SJSA1 (cell line): Measurements from ENCODE around the gene DNMBP. TPM values are rescaled to one million over a fixed set of nuclear protein-coding genes. Genes with fewer than 3 reads are reported as not detected.

ENCODE experiments used
- DNase-seq, 2 experiments: peaks; one replicate each; pipeline ENCODE4 v3.0.0-alpha.2; 2015 to 2020; ENCODE audit warnings: low spot score in 2 of 2, low read depth in 1 of 2
- H3K27ac ChIP-seq: fragments of 250-450 bp; sonication (Bioruptor Pico); 2 replicates; pipeline ENCODE4 v1.5.1; 2020; ENCODE audit warnings: mild to moderate bottlenecking, moderate library complexity
- H3K27me3 ChIP-seq: fragments of 250-450 bp; sonication (Bioruptor Pico); replicated peaks from 2 replicates; pipeline ENCODE4 v1.5.1; 2020; ENCODE audit warnings: mild to moderate bottlenecking, moderate library complexity
- H3K36me3 ChIP-seq: fragments of 250-450 bp; sonication (Bioruptor Pico); 2 replicates; pipeline ENCODE4 v1.5.1; 2020; ENCODE audit warnings: mild to moderate bottlenecking
- H3K4me1 ChIP-seq: fragments of 250-450 bp; sonication (Bioruptor Pico); replicated peaks from 2 replicates; pipeline ENCODE4 v1.6.1; 2021; ENCODE audit warnings: mild to moderate bottlenecking
- H3K4me3 ChIP-seq: fragments of 250-450 bp; sonication (Bioruptor Pico); 2 replicates; pipeline ENCODE4 v1.5.1; 2020; ENCODE audit warnings: mild to moderate bottlenecking
- H3K9me3 ChIP-seq: fragments of 250-450 bp; sonication (Bioruptor Pico); replicated peaks from 2 replicates; pipeline ENCODE4 v1.5.1; 2020; ENCODE audit warnings: mild to moderate bottlenecking
- total RNA-seq: library from RNA; depleted of rRNA; stranded (reverse); fragments of >200 nt; shearing (Covaris generic); gene quantifications from 2 replicates; pipeline ENCODE4 v1.2.3, GENCODE V29; 2014

DNMBP gene
- total RNA-seq, 1 experiment from 2014 or later, result 11.0 TPM

- no peaks in the 10 kb centered on the region for H3K9me3 ChIP-seq
- peak in 1 of 2 experiments; percentile 6 for DNase-seq
- H3K27ac ChIP-seq, result no peak overlapping the region
- peak overlapping the region; percentile 78 for H3K4me3 ChIP-seq
- H3K27me3 ChIP-seq, result no peaks in the 10 kb centered on the region
- peaks cover 5% of the 10 kb centered on the region for H3K36me3 ChIP-seq
- peaks cover 61% of the 10 kb centered on the region for H3K4me1 ChIP-seq
These were observed 1.6 kb downstream of the DNMBP start for GRCh38 chr10:100008142-100008522.

- no peak for DNase-seq
- H3K27ac ChIP-seq, result no peak overlapping the region; the same call in 1 of the 2 replicates
- H3K4me1 ChIP-seq, result peaks cover 64% of the 10 kb centered on the region
- peaks cover 5% of the 10 kb centered on the region for H3K36me3 ChIP-seq
- no peaks in the 10 kb centered on the region for H3K9me3 ChIP-seq
- no peak overlapping the region for H3K4me3 ChIP-seq
- no peaks in the 10 kb centered on the region for H3K27me3 ChIP-seq
These were observed 2.3 kb downstream of the DNMBP start for GRCh38 chr10:100007231-100008141.

- Histone ChIP-seq H3K27me3 (no peaks in the 10 kb centered on the region), H3K9me3 (no peaks in the 10 kb centered on the region), H3K36me3 (peaks cover 5% of the 10 kb centered on the region), H3K27ac (peak overlapping the region; percentile 91), H3K4me3 (peak overlapping the region; percentile 11), H3K4me1 (peaks cover 64% of the 10 kb centered on the region)
- peak; percentile 79 to 89 for DNase-seq
These were observed 3.4 kb downstream of the DNMBP start for GRCh38 chr10:100006243-100006886.

- Histone ChIP-seq H3K36me3 (peaks cover 5% of the 10 kb centered on the region), H3K4me3 (no peak overlapping the region), H3K9me3 (no peaks in the 10 kb centered on the region), H3K4me1 (peaks cover 59% of the 10 kb centered on the region), H3K27ac (peak overlapping the region; percentile 91), H3K27me3 (no peaks in the 10 kb centered on the region)
- DNase-seq, result no peak
These were observed 4.8 kb downstream of the DNMBP start for GRCh38 chr10:100004805-100005510.

GRCh38 chr10:100000109-100000644 lies 9.6 kb downstream of the DNMBP start:
- DNase-seq, result no peak
- no peaks in the 10 kb centered on the region for H3K9me3 ChIP-seq
- 0 out of 2 replicates have a peak overlapping the region, but pooled peaks have one; percentile 3 for H3K27ac ChIP-seq
- peaks cover 52% of the 10 kb centered on the region for H3K4me1 ChIP-seq
- H3K4me3 ChIP-seq, result no peak overlapping the region
- peaks cover 3% of the 10 kb centered on the region for H3K36me3 ChIP-seq
- H3K27me3 ChIP-seq, result no peaks in the 10 kb centered on the region

- Histone ChIP-seq H3K36me3 (peaks cover 5% of the 10 kb centered on the region), H3K27me3 (no peaks in the 10 kb centered on the region), H3K9me3 (no peaks in the 10 kb centered on the region), H3K27ac (0 out of 2 replicates have a peak overlapping the region, but pooled peaks have one; percentile 3), H3K4me1 (peaks cover 52% of the 10 kb centered on the region), H3K4me3 (no peak overlapping the region)
- DNase-seq, result no peak
These were observed 10.2 kb downstream of the DNMBP start for GRCh38 chr10:99999319-100000108.

GRCh38 chr10:99998889-99999288 lies 10.9 kb downstream of the DNMBP start:
- no peak overlapping the region for H3K27ac ChIP-seq
- no peak overlapping the region for H3K4me3 ChIP-seq
- DNase-seq, result no peak
- no peaks in the 10 kb centered on the region for H3K9me3 ChIP-seq
- peaks cover 55% of the 10 kb centered on the region for H3K4me1 ChIP-seq
- peaks cover 5% of the 10 kb centered on the region for H3K36me3 ChIP-seq
- no peaks in the 10 kb centered on the region for H3K27me3 ChIP-seq

GRCh38 chr10:99996671-99997648 lies 12.8 kb downstream of the DNMBP start:
- DNase-seq, result no peak
- no peak overlapping the region for H3K4me3 ChIP-seq
- no peaks in the 10 kb centered on the region for H3K27me3 ChIP-seq
- peaks cover 8% of the 10 kb centered on the region for H3K36me3 ChIP-seq
- peaks cover 54% of the 10 kb centered on the region for H3K4me1 ChIP-seq
- H3K27ac ChIP-seq, result peak overlapping the region; percentile 1; the same call in 1 of the 2 replicates
- no peaks in the 10 kb centered on the region for H3K9me3 ChIP-seq

- DNase-seq, result no peak
- peaks cover 8% of the 10 kb centered on the region; the same call in 1 of the 2 replicates for H3K36me3 ChIP-seq
- H3K4me1 ChIP-seq, result peaks cover 57% of the 10 kb centered on the region
- no peaks in the 10 kb centered on the region for H3K9me3 ChIP-seq
- H3K27ac ChIP-seq, result no peak overlapping the region
- H3K27me3 ChIP-seq, result no peaks in the 10 kb centered on the region
- H3K4me3 ChIP-seq, result no peak overlapping the region
These were observed 14.0 kb downstream of the DNMBP start for GRCh38 chr10:99995713-99996112.

GRCh38 chr10:99995269-99995668 lies 14.5 kb downstream of the DNMBP start:
- H3K27ac ChIP-seq, result no peak overlapping the region
- H3K9me3 ChIP-seq, result no peaks in the 10 kb centered on the region
- DNase-seq, result no peak
- no peaks in the 10 kb centered on the region for H3K27me3 ChIP-seq
- H3K4me3 ChIP-seq, result no peak overlapping the region
- H3K4me1 ChIP-seq, result peaks cover 54% of the 10 kb centered on the region
- peaks cover 8% of the 10 kb centered on the region; the same call in 1 of the 2 replicates for H3K36me3 ChIP-seq

- no peaks in the 10 kb centered on the region for H3K9me3 ChIP-seq
- no peak overlapping the region for H3K4me3 ChIP-seq
- DNase-seq, result no peak
- H3K4me1 ChIP-seq, result peaks cover 50% of the 10 kb centered on the region
- peaks cover 8% of the 10 kb centered on the region; the same call in 1 of the 2 replicates for H3K36me3 ChIP-seq
- peak overlapping the region; percentile 23; the same call in 1 of the 2 replicates for H3K27ac ChIP-seq
- no peaks in the 10 kb centered on the region for H3K27me3 ChIP-seq
These were observed 14.9 kb downstream of the DNMBP start for GRCh38 chr10:99994801-99995200.
